Measurements from ENCODE around the gene S100A16. TPM values are rescaled to one million over a fixed set of nuclear protein-coding genes. Genes with fewer than 3 reads are reported as not detected.

The S100A16 gene
- total and polyA plus RNA-seq, 4 donors, result 70.6 to 182 (median 141) TPM

DNA sequence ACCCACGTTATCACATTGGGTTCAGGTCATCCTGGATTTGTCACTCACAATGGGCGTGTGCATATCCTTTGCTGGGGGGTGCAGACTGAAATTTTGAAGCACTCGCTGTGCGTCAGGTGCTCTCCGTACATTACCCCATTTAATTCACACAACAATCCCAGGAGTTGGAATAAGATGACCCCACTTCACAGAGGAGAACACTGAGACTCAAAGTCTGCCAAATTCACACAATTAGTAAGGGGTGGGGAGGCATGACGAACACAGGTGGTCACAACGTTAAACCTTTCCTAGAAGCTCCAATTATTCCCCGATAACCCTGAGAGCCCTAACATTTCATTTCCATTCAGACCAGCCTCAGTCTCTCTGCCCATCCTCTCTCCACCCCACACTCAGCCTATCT is 43.5 kb downstream of the S100A16 start:
- Histone ChIP-seq H3K4me1 (ENCODE audit: control insufficient read depth in 5 of 5, insufficient read depth in 5 of 5, low read length in 5 of 5) (peaks cover 10 to 29% (median 16%) of the 10 kb centered on the region in 5 donors), H3K27me3 (ENCODE audit: control insufficient read depth in 3 of 3, insufficient read depth in 3 of 3, low read length in 2 of 3) (no peaks in the 10 kb centered on the region), H3K27ac (ENCODE audit: low read depth in 1 of 2, low read length in 1 of 2) (no peak overlapping the region), H3K9me3 (ENCODE audit: control insufficient read depth in 4 of 4, insufficient read depth in 3 of 4, low read length in 3 of 4) (no peaks in the 10 kb centered on the region), H3K36me3 (ENCODE audit: control insufficient read depth in 4 of 4, insufficient read depth in 4 of 4, low read length in 4 of 4) (no peaks in the 10 kb centered on the region), H3K9ac (ENCODE audit: insufficient read depth in 1 of 2, low read length in 2 of 2) (no peak overlapping the region), H3K4me3 (no peak overlapping the region)
- TF ChIP-seq CTCF (IDR thresholded peaks at IDR 0.05; ENCODE audit: control extremely low read depth, extremely low read depth), result no peak
- 89 to 93% methylated on average over 8 of the region's 8 CpGs for WGBS, 2 donors
- ATAC-seq (ENCODE audit: insufficient read depth, low FRiP score) (no peak), DNase-seq (no peak)

DNA sequence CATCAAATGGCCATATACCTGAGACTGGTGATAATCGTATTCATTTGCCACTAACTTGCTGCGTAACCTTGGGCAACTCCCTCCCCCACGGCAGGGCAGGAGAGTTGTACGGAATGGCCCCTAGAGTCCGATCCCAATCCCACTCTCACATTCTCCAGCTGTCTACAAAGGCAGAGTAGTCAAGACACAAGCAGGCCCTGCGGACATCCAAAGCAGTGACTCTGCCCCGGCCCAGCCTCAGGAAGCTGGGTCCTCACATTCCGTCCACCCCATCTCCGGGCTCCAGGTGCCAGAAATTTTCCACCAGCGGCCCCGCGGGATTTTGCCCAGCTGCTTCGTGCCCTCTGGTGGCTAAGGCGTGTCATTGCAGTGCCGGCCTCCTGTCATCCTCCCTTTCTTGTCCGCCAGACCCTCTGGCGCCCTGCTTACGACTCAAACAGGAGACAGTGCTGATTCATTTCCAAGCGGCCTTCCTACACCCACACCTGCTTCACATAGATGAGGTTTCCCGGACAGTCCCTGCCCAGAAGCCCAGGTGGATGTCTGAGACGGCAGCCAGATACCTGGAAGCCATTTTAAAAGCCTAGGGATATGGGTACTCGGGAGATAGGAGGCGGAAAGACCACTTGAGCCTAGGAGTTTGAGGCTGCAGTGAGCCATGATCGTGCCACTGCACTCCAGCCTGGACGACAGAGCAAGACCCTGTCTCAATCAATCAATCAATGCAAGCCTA is 44.4 kb downstream of the S100A16 start:
- Histone ChIP-seq H3K9me3 (ENCODE audit: control insufficient read depth in 4 of 4, insufficient read depth in 3 of 4, low read length in 3 of 4) (no peaks in the 10 kb centered on the region), H3K27me3 (ENCODE audit: control insufficient read depth in 3 of 3, insufficient read depth in 3 of 3, low read length in 2 of 3) (no peaks in the 10 kb centered on the region), H3K27ac (ENCODE audit: low read depth in 1 of 2, low read length in 1 of 2) (peak overlapping the region; percentile 12 to 79), H3K4me1 (ENCODE audit: control insufficient read depth in 5 of 5, insufficient read depth in 5 of 5, low read length in 5 of 5) (peaks cover 10 to 31% (median 16%) of the 10 kb centered on the region in 5 donors), H3K4me3 (no peak overlapping the region), H3K36me3 (ENCODE audit: control insufficient read depth in 4 of 4, insufficient read depth in 4 of 4, low read length in 4 of 4) (no peaks in the 10 kb centered on the region), H3K9ac (ENCODE audit: insufficient read depth in 1 of 2, low read length in 2 of 2) (peak overlapping the region in 1 of 2 donors; percentile 67)
- DNase-seq, result peak; percentile 83 to 86 (median 85)
- 12 to 20% methylated on average over 25 of the region's 25 CpGs for WGBS, 2 donors
- peak; percentile 38 for ATAC-seq (ENCODE audit: insufficient read depth, low FRiP score)
- TF ChIP-seq CTCF (IDR thresholded peaks at IDR 0.05; ENCODE audit: control extremely low read depth, extremely low read depth), result peak; percentile 99

DNA sequence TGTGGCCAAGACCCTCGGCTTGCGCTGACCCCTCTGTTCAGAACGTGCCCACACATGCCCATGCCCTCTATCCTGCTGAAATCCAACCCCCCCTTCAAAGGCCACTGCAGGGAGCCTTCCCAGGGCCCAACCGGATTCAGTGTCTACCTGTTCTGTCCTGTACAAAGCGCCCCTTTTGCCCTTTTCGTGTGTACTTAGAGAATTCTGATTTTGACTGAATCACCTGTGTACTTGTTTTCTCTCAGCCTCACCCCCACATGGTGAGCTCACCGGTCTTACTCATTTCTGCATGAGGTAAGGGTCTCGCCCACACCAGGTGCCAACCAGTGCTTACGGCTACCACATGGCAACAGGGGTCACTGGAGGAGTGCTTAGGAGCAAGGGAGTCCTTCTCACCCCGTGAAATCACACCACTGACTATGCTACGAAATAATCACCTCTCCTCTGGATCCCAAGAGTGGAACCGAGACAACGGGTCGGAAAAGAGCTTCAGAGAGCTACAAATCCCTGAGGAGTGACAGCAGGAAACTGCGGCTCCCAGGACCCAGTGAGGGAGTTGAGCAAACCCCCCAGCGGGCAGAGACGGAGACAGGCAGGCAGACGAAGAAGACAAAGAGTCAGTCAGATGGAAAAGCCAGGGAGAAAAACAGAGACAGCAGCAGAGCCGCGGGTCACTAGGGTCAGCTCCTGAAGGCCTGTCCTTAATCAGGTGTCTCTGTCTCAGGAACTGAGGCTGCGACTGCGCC is 45.1 kb downstream of the S100A16 start:
- H3K9ac ChIP-seq (ENCODE audit: insufficient read depth in 1 of 2, low read length in 2 of 2), result no peak overlapping the region
- H3K36me3 ChIP-seq (ENCODE audit: control insufficient read depth in 4 of 4, insufficient read depth in 4 of 4, low read length in 4 of 4), result no peaks in the 10 kb centered on the region
- DNase-seq, result no peak
- no peaks in the 10 kb centered on the region for H3K9me3 ChIP-seq (ENCODE audit: control insufficient read depth in 4 of 4, insufficient read depth in 3 of 4, low read length in 3 of 4)
- no peak for ATAC-seq (ENCODE audit: insufficient read depth, low FRiP score)
- peaks cover 10 to 31% (median 16%) of the 10 kb centered on the region in 5 donors for H3K4me1 ChIP-seq (ENCODE audit: control insufficient read depth in 5 of 5, insufficient read depth in 5 of 5, low read length in 5 of 5)
- H3K27ac ChIP-seq (ENCODE audit: low read depth in 1 of 2, low read length in 1 of 2), result peak overlapping the region in 1 of 2 donors; percentile 79
- WGBS, 2 donors, result 79 to 87% methylated on average over 22 of the region's 22 CpGs
- TF ChIP-seq CTCF (IDR thresholded peaks at IDR 0.05; ENCODE audit: control extremely low read depth, extremely low read depth), result no peak
- no peaks in the 10 kb centered on the region for H3K27me3 ChIP-seq (ENCODE audit: control insufficient read depth in 3 of 3, insufficient read depth in 3 of 3, low read length in 2 of 3)
- H3K4me3 ChIP-seq, result no peak overlapping the region

All from lung (tissue), 12 donors.